ENCODE results near the gene NFATC1.

GRCh38 chr18:79392226-79392625, 3.5 kb upstream of the NFATC1 start:
- no peak for TF ChIP-seq GATA3 (IDR thresholded peaks at IDR 0.05; ENCODE audit: low read depth, low read length)
- TF ChIP-seq GATA2 (IDR thresholded peaks at IDR 0.05; ENCODE audit: low read depth, low read length) = no peak

All from SH-SY5Y (cell line).